GM12864 (cell line): ENCODE measurements around the gene ECE2.

ENCODE experiments used
- DNase-seq: peaks from one replicate; pipeline ENCODE4 v3.0.0-alpha.2; 2011; ENCODE audit warnings: low read depth
- H3K4me3 ChIP-seq: 2 replicates; pipeline ENCODE4 v1.5.1; 2011; ENCODE audit warnings: mild to moderate bottlenecking, low read depth, low read length, control low read depth
- TF ChIP-seq, protein P1 (sequence below): IDR thresholded peaks from 2 replicates; pipeline ENCODE4 v1.5.1; 2011; ENCODE audit warnings: low read depth, mild to moderate bottlenecking, moderate library complexity, low read length, control low read depth, inconsistent platforms; ENCODE audit errors: missing control alignments

Gene ECE2

DNA sequence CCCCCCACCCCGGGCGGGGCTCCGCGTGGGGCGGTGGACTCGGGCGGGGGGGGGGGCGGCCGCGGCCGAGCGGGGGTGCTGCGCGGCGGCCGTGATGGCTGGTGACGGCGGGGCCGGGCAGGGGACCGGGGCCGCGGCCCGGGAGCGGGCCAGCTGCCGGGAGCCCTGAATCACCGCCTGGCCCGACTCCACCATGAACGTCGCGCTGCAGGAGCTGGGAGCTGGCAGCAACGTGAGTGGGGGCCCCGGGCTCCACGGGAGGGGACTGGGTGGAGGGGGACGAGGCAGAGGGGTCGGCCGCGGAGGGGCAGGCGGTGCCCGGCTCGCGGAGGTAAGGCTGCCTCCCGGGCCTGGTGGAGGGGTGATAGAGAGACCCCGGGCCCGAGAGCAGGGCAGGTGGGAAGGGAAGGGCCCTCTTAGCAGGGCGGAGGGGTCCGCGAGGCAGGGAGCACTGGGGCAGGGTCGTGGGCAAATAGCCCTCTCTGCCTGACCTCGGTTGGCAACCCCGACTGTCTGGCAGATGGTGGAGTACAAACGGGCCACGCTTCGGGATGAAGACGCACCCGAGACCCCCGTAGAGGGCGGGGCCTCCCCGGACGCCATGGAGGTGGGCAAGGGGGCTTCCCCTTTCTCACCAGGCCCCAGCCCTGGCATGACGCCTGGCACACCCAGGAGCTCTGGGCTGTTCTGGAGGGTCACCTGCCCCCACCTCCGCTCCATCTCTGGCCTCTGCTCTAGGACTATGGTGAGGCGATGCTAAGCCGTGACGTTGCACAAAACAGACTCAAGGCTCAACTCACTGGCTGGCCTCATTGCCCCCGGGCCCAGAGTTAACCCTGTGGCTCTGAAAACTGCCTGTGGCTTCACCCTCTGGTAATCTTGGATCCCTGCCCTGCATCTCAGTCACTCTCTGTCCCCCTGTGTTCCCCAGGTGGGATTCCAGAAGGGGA is at the start of gene ECE2:
TSS of gene ECE2 (plus strand) at position 62 of the 950 bp plus-strand sequence. CDS start at position 194, 132 bp downstream.
- no peak for DNase-seq
- TF ChIP-seq, protein P1, sequence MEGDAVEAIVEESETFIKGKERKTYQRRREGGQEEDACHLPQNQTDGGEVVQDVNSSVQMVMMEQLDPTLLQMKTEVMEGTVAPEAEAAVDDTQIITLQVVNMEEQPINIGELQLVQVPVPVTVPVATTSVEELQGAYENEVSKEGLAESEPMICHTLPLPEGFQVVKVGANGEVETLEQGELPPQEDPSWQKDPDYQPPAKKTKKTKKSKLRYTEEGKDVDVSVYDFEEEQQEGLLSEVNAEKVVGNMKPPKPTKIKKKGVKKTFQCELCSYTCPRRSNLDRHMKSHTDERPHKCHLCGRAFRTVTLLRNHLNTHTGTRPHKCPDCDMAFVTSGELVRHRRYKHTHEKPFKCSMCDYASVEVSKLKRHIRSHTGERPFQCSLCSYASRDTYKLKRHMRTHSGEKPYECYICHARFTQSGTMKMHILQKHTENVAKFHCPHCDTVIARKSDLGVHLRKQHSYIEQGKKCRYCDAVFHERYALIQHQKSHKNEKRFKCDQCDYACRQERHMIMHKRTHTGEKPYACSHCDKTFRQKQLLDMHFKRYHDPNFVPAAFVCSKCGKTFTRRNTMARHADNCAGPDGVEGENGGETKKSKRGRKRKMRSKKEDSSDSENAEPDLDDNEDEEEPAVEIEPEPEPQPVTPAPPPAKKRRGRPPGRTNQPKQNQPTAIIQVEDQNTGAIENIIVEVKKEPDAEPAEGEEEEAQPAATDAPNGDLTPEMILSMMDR, result no peak
- no peak within 1 kb of the TSS for H3K4me3 ChIP-seq

DNA sequence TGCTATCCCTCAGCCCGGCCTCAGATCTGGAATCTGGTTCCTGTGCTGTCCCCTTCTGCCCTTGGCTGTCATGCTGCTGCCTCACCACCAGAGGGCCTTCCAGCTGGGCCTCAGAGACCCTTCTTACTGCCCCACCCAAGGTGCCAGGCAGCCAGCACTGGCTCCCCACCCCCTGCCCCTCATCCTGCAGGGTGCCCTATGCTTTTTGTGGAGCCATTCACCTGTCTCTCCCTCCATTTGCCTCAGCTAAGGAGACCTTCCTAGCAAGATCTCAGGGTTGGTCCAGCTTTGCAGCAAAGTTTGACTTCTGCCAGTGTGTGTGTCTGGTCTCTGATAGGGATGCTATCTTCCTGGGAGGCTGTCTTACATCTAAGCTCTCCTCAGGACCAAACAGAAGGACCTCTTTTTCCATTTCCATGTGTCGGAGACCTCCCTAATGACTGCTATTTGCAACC is 48.3 kb upstream of the ECE2 start:
- H3K4me3 ChIP-seq, result no peak overlapping the region
- TF ChIP-seq, protein P1, result peak; percentile 94
- no peak for DNase-seq

DNA sequence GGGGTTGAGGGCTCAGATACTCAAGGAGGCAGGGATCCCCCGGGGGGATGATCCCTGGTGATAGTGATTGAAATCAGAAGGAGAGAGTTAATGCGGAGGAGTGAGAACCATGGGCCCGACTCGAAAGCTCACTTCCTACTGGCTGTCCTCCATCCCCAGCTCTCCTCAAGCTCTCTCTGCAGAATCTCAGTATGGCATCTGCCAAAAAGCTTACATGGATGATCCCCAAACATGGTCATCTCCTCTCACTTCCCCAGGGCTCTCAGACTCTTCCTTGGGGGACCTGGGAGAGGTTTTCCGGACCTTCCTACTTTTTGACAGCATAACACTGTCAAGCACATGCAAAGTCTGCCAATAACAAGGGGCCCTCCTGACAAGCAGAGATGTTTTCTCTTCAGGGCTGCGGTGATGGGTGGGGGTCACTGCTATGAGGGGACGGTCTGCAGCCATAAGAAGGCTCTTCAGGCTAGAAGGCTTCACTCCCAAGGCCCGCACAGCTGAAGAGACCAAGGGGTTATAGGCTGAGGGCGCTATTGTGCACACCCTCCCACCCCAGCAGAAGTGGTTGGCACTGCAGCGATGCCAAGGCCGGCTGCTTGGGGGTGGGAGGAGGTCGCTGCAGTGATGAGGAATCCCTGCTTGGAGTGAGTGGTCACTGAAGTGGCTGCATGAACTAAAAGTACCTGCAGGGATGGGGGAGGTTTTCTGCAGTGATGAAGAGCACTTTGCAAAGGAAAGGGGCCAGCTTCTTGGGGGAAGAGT is 47.3 kb upstream of the ECE2 start:
- no peak for DNase-seq
- TF ChIP-seq, protein P1, result no peak
- H3K4me3 ChIP-seq, result no peak overlapping the region

DNA sequence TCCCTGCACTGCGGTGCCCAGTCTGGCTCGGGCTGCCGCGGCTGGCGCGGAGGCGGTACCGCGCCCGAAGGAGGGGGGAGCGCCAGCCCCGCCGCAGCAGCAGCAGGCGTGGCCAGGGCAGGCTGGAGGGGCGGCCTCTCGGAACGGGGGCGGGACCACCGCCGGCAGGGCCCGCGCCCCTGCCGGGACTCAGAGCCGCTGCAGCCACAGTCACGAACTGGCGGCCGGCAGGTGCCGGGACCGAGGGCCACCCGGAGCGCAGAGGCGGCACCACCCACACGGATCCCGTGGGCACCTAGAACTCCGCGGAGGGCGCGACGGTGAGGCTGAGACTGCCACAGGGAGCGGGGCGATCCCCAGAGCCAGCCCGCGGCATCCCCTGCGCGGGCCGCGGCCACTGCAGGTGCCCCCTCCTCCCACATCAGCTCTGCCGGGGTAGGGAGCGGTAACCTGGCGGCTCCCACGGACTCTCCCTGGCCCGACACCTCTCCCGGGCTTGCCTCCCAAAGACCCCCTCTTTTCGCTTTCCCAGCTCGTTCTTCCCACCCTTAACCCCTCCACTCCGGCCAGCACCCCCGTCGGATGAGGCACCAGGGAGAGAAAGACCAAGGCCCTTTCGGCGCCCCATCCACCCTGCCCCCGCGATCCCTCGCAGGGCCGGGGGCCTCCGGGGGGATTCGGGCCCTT is 46.3 kb upstream of the ECE2 start, which contains the start of gene VWA5B2:
TSS of gene VWA5B2 (plus strand) at position 192 of the 687 bp plus-strand sequence. CDS start 944 bp downstream, outside the sequence.
- TF ChIP-seq, protein P1, result peak; percentile 29
- DNase-seq, result no peak

DNA sequence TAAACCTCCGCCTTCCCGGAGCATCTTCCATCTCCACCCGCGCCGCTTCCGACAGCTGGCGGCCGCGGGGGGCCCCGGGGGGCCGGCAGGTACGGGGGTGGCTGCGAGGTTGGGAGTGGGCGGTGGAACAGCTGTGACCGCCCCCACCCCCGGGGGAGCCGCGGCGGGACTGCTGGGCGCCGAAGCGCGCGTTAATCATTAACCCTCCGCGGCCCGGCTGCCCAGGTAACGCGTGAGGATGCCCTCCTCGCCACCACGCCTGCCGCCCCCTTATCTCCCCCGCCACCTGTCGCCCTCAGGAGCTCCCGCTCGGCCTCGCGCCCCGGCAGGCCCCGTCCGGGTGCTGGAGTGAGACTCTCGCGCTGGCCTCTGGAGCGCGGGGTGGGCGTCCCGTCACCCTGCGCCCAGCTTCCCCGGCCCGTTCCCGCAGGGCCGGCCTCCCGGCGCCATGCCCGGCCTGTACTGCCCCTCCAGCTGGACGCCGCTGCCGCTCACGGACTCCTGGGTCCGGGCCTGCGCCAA is 45.7 kb upstream of the ECE2 start:
- TF ChIP-seq, protein P1, result no peak
- H3K4me3 ChIP-seq, result no peak overlapping the region
- DNase-seq, result no peak

More for the DNA sequence above, 46.3 kb upstream of the ECE2 start, which contains the start of gene VWA5B2:
- H3K4me3 ChIP-seq, result peak within 1 kb of the TSS; percentile 44
